Occipital lobe (tissue), 2 donors: Measurements from ENCODE around the gene RASAL2. TPM values are rescaled to one million over a fixed set of nuclear protein-coding genes. Genes with fewer than 3 reads are reported as not detected.
"Not testable (repeated sequence)": the region's sequence is repeated elsewhere in the genome, so short reads cannot be mapped to it uniquely, and the experiment has no call there.

ENCODE experiments used
- DNase-seq: peaks from one replicate; lab custom pipeline; 2025; lab: John Stamatoyannopoulos, UW
- total RNA-seq: library from RNA; depleted of rRNA; stranded (reverse); fragments of >200 nt; gene quantifications from one replicate; pipeline ENCODE4 v1.2.3, GENCODE V29; 2014

Gene RASAL2
- total RNA-seq, 1 donor from 2014 or later, result 41.8 TPM

GRCh38 chr1:178118524-178118923 is 24.6 kb downstream of the RASAL2 start:
- DNase-seq, result no peak

DNA sequence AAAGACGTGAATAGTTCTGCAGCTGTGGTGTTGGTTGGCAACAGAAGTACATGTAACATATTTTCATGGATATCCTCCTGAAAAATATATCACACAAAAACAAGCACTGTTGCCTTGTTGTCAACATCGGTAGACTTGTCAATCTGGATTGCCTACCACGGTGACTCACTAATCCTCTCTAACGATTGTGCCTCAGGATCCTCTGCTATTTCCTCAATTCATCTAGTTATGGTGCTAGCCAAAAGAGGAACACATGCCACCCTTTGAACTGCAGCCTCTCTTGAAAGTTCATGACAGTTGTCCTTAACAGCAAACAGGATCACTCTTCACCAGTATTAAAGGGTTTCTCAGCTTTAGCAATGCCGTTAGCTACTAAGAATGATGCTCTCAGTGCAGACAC is 25.7 kb downstream of the RASAL2 start:
- no peak for DNase-seq

- no peak for DNase-seq
Measured at GRCh38 chr1:178120088-178120487, 26.2 kb downstream of the RASAL2 start.

DNA sequence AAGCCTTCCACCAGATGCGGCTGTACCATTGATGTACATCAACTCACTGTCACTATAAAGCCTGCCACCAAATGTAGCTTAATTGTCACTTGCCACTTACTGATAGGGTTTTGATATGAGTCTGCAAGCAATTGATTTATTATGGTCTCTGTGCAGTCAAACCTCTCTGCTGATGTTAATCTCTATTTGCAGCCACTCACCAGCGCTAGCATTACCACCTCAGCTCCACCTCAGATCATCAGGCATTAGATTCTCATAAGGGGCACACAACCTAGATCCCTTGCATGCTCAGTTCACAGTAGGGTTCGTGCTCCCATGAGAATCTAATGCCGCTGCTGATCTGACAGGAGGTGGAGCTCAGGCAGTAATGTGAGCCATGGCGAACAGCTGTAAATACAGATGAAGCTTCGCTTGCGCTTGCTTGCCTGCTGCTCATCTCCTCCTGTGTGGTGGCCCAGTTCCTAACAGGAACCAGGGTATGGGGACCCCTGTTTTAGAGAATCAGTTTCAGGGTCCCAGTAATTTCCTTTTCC is 26.7 kb downstream of the RASAL2 start:
- DNase-seq, result not testable (repeated sequence)

DNA sequence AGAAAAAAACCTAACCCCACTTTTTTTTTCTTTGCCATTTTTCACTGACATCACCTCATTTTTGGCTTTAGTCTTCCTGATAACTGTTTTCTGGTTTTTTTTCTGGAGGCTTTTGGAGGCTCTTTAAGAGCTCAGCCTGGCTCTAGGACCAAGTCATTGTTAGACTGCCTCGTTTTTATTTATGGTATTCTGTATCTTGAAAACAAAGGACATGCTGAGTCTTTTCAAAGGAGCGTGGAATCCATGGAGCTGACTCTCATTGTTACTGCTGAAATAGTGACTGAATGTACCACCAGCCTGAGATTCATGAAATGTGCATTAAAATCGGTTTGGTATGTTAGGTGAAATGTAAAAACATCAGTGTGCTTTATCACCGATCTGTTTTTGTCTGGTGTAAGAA is 28.0 kb downstream of the RASAL2 start:
- no peak for DNase-seq

- no peak for DNase-seq
Measured at GRCh38 chr1:178122283-178122682, 28.4 kb downstream of the RASAL2 start.

DNA sequence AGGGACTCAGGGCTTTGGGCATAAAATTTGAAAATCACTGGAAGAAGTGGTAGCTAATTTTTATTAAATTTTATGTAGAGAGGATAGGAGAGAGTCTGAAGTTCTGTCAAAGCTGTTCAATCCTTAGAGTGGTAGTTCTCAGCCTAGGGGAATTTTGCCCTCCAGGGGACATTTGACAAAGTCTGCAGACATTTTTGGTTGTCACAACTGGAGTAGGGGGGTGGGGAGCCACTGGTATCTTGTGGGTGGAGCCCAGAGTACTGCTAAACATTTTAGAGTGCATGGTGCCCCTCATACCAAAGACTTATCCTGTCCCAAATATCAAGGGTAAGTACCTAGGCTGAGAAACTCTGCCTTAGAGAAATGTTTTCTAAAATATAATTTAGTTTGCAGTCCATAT is 30.2 kb downstream of the RASAL2 start:
- no peak for DNase-seq

DNA sequence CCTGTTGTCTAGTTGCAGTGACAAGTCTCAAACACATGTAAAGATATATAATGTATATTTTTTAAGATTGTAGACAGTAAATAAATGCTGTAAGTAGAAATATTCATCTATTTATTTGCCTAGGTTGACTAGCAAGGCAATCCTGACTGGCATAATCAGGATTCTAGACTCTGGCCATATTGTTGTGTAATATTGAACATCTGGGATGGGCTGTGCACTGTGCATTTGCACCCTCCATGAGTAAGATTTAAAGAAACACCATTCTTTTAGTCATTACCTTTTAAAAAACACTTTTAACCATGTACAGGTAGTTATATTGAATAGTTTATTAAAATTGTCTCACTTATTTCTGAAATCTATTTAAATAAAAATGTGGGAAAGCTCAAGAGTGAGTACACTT is 32.4 kb downstream of the RASAL2 start:
- DNase-seq, result no peak

DNA sequence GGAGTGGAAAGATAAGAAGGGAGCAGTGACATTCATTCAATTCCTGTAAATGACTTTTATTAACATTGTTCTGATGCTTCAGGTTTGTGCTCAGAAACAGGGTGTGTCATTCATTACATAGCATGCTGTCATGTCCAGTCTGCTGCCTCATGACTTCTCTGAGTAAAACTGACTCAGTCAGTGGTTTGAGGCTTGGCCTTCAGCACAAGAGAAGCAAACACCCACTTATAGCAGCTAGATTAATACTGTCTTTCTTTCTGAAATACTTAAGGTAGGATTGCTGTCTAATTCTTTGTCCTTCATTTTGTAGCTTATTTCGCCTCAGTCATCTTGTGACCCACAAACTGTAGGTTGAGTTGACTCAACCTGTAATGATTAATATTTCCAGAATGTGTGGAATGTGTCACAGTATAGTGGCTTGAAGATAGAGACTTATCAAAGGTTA is 32.9 kb downstream of the RASAL2 start:
- DNase-seq, result no peak

- DNase-seq, result no peak
Measured at GRCh38 chr1:178127482-178128191, 33.7 kb downstream of the RASAL2 start.

- DNase-seq, result no peak
Measured at GRCh38 chr1:178133239-178133989, 39.5 kb downstream of the RASAL2 start.

DNA sequence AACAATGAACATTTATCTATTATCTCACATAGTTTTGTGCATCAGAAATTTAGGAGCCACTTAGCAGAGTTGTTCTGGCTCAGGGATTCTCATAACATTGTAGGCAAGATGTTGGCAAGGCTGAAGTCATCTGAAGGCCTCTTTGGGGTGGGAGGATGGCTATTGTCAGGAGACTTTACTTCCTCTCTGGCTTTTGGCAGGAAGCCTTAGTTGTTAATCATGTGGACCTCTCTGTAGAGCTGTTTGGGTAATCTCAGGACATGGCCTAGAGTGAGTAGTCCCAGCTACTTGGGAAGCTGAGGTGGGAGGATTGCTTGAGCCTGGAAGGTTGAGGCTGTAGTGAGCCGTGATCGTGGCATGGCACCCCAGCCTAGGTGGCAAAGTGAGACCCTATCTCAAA is 40.2 kb downstream of the RASAL2 start:
- no peak for DNase-seq

DNA sequence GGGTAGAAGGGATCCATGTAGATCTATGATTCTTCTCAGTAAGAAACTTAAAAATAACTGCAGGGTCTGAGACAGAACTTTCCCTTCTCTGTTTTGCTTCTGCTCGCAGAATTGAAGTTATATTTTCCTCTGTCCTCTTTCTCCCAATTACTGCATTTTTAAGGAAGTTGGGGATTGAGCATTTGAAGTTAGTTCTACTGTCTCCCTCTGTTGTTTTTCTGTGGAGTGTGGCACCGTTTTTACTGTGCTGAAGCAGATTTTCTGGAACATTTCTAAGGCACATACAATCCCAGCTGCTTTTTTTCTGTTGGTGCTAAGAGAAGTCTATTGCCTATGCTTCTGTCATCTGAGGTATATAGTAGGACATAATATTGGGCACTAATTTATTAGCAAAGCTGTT is 43.3 kb downstream of the RASAL2 start:
- no peak for DNase-seq

DNA sequence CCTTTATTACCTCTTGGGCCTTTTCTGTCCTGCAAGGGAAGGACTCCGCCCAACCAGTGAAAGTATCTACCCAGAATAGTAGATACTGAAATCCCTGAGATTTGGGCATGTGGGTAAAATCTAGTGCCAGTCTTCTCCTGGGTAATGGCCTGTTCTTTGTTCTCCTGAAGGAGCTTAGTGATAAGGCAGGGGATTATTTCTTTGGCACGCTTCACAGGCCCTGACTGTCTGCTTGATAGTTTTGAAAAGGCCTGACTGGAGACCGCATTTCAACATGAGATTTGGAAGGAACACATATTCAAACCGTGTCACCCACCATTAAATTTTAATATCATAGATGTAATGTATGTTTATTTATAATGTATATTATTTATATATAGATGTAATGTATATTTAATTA is 48.9 kb downstream of the RASAL2 start:
- no peak for DNase-seq

GRCh38 chr1:178143730-178144690 is 50.1 kb downstream of the RASAL2 start:
- no peak for DNase-seq

- no peak for DNase-seq
Measured at GRCh38 chr1:178145605-178146004, 51.7 kb downstream of the RASAL2 start.

DNA sequence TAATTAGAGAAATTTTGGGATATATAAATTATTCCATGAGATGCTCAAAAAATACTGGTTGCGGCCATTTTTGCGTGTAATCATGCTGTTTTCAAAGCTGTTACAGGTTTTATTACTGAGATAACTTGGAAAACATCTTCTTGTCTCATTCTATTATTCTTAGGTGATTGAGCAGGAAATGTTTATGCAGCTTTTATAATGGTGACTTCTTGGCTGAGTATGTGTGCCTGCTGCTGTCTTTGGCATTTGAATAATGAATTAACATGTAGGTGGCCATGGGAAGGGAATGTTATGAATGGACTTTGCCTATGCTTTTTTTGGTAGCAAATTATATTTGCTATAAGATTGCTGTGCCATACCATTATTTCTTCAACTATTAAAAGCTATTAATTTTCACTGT is 52.5 kb downstream of the RASAL2 start:
- DNase-seq, result no peak

GRCh38 chr1:178150610-178151009 is 56.7 kb downstream of the RASAL2 start:
- no peak for DNase-seq

- no peak for DNase-seq
Measured at GRCh38 chr1:178151831-178152230, 57.9 kb downstream of the RASAL2 start.

- DNase-seq, result no peak
Measured at GRCh38 chr1:178155481-178156255, 61.8 kb downstream of the RASAL2 start.
